K562 (cell line): ENCODE results near the gene MICALL2. TPM values are rescaled to one million over a fixed set of nuclear protein-coding genes. Genes with fewer than 3 reads are reported as not detected.

Source experiments
- ARNT ChIP-seq, 2 experiments: fragments of 450-650 bp; IDR thresholded peaks; 2 replicates each; pipeline ENCODE4 v1.6.1; 2016; ENCODE audit warnings: mild to moderate bottlenecking in 1 of 2
- ATF7 ChIP-seq: fragments of 450-650 bp; IDR thresholded peaks from 2 replicates; pipeline ENCODE4 v1.7.1; 2014; ENCODE audit warnings: mild to moderate bottlenecking, moderate library complexity
- CEBPB ChIP-seq: fragments of 450-650 bp; IDR thresholded peaks from 2 replicates; pipeline ENCODE4 v1.6.1; 2016; ENCODE audit warnings: missing genetic modification characterization, missing compliant biosample characterization
- CHD4 ChIP-seq: fragments of 200-600 bp; sonication (generic); IDR thresholded peaks from 3 replicates; pipeline ENCODE4 v1.6.1; 2012; ENCODE audit warnings: low read depth, mild to moderate bottlenecking, mixed read lengths, low read length, inconsistent platforms; ENCODE audit not compliant: insufficient read depth, insufficient replicate concordance, poor library complexity, severe bottlenecking
- GTF2F1 ChIP-seq: IDR thresholded peaks from 2 replicates; pipeline ENCODE4 v1.6.1; 2011; ENCODE audit warnings: low read depth, low read length, improper control_type of control experiment
- ILK ChIP-seq: fragments of 450-650 bp; IDR thresholded peaks from 2 replicates; pipeline ENCODE4 v1.6.1; 2016; ENCODE audit warnings: missing genetic modification characterization, low read depth, mild to moderate bottlenecking, missing compliant biosample characterization, moderate library complexity, borderline replicate concordance
- NFATC3 ChIP-seq: fragments of 450-650 bp; IDR thresholded peaks from 2 replicates; pipeline ENCODE4 v1.6.1; 2017; ENCODE audit warnings: mild to moderate bottlenecking
- NRF1 ChIP-seq, 2 experiments: fragments of 450-650 bp; IDR thresholded peaks in 1 of 2; conservative IDR thresholded peaks in 1 of 2; 2 replicates each; pipeline ENCODE4 v1.6.1; 2014; ENCODE audit warnings: mild to moderate bottlenecking in 2 of 2
- PTBP1 ChIP-seq: fragments of 200-400 bp; formaldehyde crosslinking; IDR thresholded peaks from 2 replicates; pipeline ENCODE4 v1.6.1; 2017; ENCODE audit warnings: low read depth, low read length
- SMARCA4 ChIP-seq: fragments of 450-650 bp; IDR thresholded peaks from 2 replicates; pipeline ENCODE4 v1.6.1; 2016
- SMC3 ChIP-seq: conservative IDR thresholded peaks from 2 replicates; pipeline ENCODE4 v1.6.1; 2011; ENCODE audit warnings: low read depth, low read length, improper control_type of control experiment; ENCODE audit not compliant: insufficient read depth
- SUPT5H ChIP-seq: fragments of 450-650 bp; IDR thresholded peaks from 2 replicates; pipeline ENCODE4 v1.6.1; 2016
- TRIM28 ChIP-seq: fragments of 450-650 bp; IDR thresholded peaks from 2 replicates; pipeline ENCODE4 v1.6.1; 2017
- ZNF121 ChIP-seq: sonication (generic); formaldehyde crosslinking; conservative IDR thresholded peaks from 2 replicates; pipeline ENCODE4 v1.8.0; 2022; ENCODE audit warnings: missing genetic modification reagents
- ZNF3 ChIP-seq: fragments of 250-450 bp; sonication (Bioruptor Pico); IDR thresholded peaks from 2 replicates; pipeline ENCODE4 v1.5.0; 2021; ENCODE audit warnings: mild to moderate bottlenecking, moderate library complexity
- ZNF445 ChIP-seq: fragments of 250-450 bp; sonication (Bioruptor Pico); IDR thresholded peaks from 2 replicates; pipeline ENCODE4 v1.4.0; 2020; ENCODE audit warnings: low read depth, mild to moderate bottlenecking, moderate library complexity
- ZNF696 ChIP-seq: fragments of 250-450 bp; sonication (Bioruptor Pico); conservative IDR thresholded peaks from 2 replicates; pipeline ENCODE4 v1.4.0; 2020; ENCODE audit warnings: mild to moderate bottlenecking, moderate library complexity
- polyA plus RNA-seq, 8 experiments: library from polyadenylated mRNA; depleted of rRNA in 4 of 8; stranded (reverse) in 5 of 8; unstranded in 3 of 8; fragments of >200 nt; fragmentation: Nextera tagmentation in 2 of 8; fragmentation: Illumina TruSeq in 1 of 8; extraction: Ambion mirVana in 2 of 8; extraction: Trizol in 1 of 8; gene quantifications; 2 replicates each; pipeline versions ENCODE4 v1.2.1 to v1.2.3, GENCODE V29; 2011 to 2014; ENCODE audit warnings: inconsistent platforms in 1 of 8, missing spikeins in 1 of 8
- total RNA-seq, 7 experiments: library from RNA; depleted of rRNA in 6 of 7; stranded (reverse); fragments of >200 nt in 6 of 7; fragmentation: Illumina TruSeq in 2 of 7; extraction: Trizol in 2 of 7; gene quantifications; 2 replicates each; pipeline versions ENCODE4 v1.2.1 to v1.2.3, GENCODE V29; 2011 to 2021; ENCODE audit warnings: low replicate concordance in 1 of 7
- TF ChIP-seq, protein P1 (sequence below): fragments of 250-450 bp; sonication (Bioruptor Pico); IDR thresholded peaks from 2 replicates; pipeline ENCODE4 v1.4.0; 2020; ENCODE audit warnings: mild to moderate bottlenecking
- TF ChIP-seq, protein P2 (sequence below): fragments of 450-650 bp; IDR thresholded peaks from 2 replicates; pipeline ENCODE4 v1.6.1; 2017; ENCODE audit warnings: mild to moderate bottlenecking, moderate library complexity
- TF ChIP-seq, protein P3 (sequence below): fragments of 450-650 bp; IDR thresholded peaks from 2 replicates; pipeline ENCODE4 v1.6.1; 2014; ENCODE audit warnings: low read depth, mild to moderate bottlenecking, moderate library complexity, borderline replicate concordance
- TF ChIP-seq, protein P4 (sequence below): fragments of 450-650 bp; formaldehyde crosslinking; IDR thresholded peaks from 2 replicates; pipeline ENCODE4 v1.4.0; 2022; ENCODE audit warnings: missing genetic modification characterization
- TF ChIP-seq, protein P5 (sequence below): IDR thresholded peaks from 2 replicates; pipeline ENCODE4 v1.6.1; 2012; ENCODE audit warnings: low read depth, low read length, improper control_type of control experiment, borderline replicate concordance

MICALL2 gene
- total and polyA plus RNA-seq, 9 of the 15 experiments (the other 6 are each of a cell fraction or from before 2014, with no cell fraction given) = 1.8 to 103 (median 17.0) TPM

DNA sequence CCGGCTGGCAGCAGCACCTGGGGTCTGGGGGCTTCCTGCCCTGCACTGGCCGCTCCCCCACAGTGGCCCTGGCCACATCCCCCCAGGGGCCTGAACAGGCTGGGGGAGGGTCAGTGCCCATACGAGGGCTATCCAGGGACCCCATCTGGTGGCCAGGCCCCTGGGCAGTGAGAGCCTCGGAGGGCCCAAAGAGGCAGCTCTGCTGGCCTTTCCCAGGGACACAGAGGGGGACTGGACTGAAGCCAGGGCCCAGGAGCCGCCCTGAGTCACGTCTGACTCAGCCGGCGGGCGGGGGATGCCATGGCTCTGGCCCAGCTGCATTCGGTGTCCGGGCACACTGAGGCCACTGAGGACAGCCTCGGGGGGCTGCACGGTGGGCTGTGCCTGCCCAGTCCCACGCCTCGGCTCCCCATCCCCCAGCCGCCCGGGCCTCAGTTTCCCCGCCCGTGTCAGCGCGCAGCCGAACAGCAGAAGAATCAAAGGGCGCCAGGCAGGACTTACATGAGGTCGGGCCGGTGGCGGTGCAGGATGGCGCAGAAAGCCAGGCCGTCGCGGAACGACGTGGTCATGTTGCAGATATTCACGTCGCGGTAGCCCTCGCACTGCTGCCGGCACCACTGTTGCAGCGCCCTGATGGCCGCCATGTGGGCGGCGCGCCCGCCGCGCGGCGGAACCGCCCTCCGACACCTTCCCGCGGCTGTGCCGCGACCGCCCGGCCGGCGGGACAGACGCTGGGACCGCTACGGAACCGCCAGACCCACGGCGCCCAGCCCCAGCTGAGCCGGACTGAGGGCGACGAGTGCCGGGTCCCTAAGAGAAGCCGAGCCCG, at the start of gene MICALL2 (continued):
- TF ChIP-seq, protein P1, sequence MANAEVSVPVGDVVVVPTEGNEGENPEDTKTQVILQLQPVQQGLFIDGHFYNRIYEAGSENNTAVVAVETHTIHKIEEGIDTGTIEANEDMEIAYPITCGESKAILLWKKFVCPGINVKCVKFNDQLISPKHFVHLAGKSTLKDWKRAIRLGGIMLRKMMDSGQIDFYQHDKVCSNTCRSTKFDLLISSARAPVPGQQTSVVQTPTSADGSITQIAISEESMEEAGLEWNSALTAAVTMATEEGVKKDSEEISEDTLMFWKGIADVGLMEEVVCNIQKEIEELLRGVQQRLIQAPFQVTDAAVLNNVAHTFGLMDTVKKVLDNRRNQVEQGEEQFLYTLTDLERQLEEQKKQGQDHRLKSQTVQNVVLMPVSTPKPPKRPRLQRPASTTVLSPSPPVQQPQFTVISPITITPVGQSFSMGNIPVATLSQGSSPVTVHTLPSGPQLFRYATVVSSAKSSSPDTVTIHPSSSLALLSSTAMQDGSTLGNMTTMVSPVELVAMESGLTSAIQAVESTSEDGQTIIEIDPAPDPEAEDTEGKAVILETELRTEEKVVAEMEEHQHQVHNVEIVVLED (CRISPR knock-in tag) = no peak
- no peak for TF ChIP-seq ZNF121 (CRISPR knock-in tag)
- peak; percentile 19; the same call in 1 of the 2 replicates for TF ChIP-seq ATF7
- no peak for TF ChIP-seq ZNF696 (CRISPR knock-in tag)
- TF ChIP-seq, protein P2, sequence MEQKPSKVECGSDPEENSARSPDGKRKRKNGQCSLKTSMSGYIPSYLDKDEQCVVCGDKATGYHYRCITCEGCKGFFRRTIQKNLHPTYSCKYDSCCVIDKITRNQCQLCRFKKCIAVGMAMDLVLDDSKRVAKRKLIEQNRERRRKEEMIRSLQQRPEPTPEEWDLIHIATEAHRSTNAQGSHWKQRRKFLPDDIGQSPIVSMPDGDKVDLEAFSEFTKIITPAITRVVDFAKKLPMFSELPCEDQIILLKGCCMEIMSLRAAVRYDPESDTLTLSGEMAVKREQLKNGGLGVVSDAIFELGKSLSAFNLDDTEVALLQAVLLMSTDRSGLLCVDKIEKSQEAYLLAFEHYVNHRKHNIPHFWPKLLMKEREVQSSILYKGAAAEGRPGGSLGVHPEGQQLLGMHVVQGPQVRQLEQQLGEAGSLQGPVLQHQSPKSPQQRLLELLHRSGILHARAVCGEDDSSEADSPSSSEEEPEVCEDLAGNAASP = no peak
- no peak for TF ChIP-seq NFATC3
- TF ChIP-seq, protein P3, sequence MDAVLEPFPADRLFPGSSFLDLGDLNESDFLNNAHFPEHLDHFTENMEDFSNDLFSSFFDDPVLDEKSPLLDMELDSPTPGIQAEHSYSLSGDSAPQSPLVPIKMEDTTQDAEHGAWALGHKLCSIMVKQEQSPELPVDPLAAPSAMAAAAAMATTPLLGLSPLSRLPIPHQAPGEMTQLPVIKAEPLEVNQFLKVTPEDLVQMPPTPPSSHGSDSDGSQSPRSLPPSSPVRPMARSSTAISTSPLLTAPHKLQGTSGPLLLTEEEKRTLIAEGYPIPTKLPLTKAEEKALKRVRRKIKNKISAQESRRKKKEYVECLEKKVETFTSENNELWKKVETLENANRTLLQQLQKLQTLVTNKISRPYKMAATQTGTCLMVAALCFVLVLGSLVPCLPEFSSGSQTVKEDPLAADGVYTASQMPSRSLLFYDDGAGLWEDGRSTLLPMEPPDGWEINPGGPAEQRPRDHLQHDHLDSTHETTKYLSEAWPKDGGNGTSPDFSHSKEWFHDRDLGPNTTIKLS = no peak
- no peak for TF ChIP-seq PTBP1
- no peak for TF ChIP-seq CEBPB (tag)
- TF ChIP-seq NRF1 (conservative IDR thresholded peaks at IDR 0.05 in 1 of 2, IDR thresholded peaks at IDR 0.05 in 1 of 2) = 0 out of 4 replicates have a peak, but pooled peaks have one; percentile 18 to 22
- no peak for TF ChIP-seq ZNF3 (CRISPR knock-in tag)
- peak; percentile 30; the same call in 1 of the 2 replicates for TF ChIP-seq SUPT5H
- no peak for TF ChIP-seq TRIM28
- TF ChIP-seq SMARCA4 = peak; percentile 75
- TF ChIP-seq ZNF445 (CRISPR knock-in tag) = no peak
- no peak for TF ChIP-seq ARNT (IDR thresholded peaks at IDR 0.05)
- TF ChIP-seq, protein P4, sequence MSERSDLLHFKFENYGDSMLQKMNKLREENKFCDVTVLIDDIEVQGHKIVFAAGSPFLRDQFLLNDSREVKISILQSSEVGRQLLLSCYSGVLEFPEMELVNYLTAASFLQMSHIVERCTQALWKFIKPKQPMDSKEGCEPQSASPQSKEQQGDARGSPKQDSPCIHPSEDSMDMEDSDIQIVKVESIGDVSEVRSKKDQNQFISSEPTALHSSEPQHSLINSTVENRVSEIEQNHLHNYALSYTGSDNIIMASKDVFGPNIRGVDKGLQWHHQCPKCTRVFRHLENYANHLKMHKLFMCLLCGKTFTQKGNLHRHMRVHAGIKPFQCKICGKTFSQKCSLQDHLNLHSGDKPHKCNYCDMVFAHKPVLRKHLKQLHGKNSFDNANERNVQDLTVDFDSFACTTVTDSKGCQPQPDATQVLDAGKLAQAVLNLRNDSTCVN (CRISPR knock-in tag) = no peak
- no peak for TF ChIP-seq CHD4
- no peak for TF ChIP-seq ILK (tag)
- TF ChIP-seq, protein P5, sequence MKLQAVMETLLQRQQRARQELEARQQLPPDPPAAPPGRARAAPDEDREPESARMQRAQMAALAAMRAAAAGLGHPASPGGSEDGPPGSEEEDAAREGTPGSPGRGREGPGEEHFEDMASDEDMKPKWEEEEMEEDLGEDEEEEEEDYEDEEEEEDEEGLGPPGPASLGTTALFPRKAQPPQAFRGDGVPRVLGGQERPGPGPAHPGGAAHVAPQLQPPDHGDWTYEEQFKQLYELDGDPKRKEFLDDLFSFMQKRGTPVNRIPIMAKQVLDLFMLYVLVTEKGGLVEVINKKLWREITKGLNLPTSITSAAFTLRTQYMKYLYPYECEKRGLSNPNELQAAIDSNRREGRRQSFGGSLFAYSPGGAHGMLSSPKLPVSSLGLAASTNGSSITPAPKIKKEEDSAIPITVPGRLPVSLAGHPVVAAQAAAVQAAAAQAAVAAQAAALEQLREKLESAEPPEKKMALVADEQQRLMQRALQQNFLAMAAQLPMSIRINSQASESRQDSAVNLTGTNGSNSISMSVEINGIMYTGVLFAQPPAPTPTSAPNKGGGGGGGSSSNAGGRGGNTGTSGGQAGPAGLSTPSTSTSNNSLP = no peak
- TF ChIP-seq SMC3 = no peak
- TF ChIP-seq GTF2F1 = no peak
